GM18951 (cell line): ENCODE data around the gene TPSAB1.

ENCODE experiments used
- POLR2A ChIP-seq: IDR thresholded peaks from 4 replicates; pipeline ENCODE4 v1.6.1; 2011; ENCODE audit warnings: mild to moderate bottlenecking; ENCODE audit not compliant: insufficient read length, insufficient read depth; ENCODE audit errors: extremely low read depth
- in situ Hi-C: fragments of 300-500 bp; cut with MboI; formaldehyde crosslinking; loops from one replicate; pipeline ENCODE4 v1.12.0; 2022; ENCODE audit warnings: low sequenced_read_pairs, mixed read lengths, inconsistent platforms; ENCODE audit not compliant: unreplicated experiment

The TPSAB1 gene

GRCh38 chr16:1279081-1279944 lies 38.8 kb downstream of the TPSAB1 start:
- in situ Hi-C loops, result no loop called here
- no peak for TF ChIP-seq POLR2A

- in situ Hi-C loops, result no loop called here
- no peak for TF ChIP-seq POLR2A
Observed at GRCh38 chr16:1279945-1280589, 39.6 kb downstream of the TPSAB1 start.

GRCh38 chr16:1280783-1281182 lies 40.3 kb downstream of the TPSAB1 start:
- in situ Hi-C loops, result no loop called here
- TF ChIP-seq POLR2A, result no peak

- TF ChIP-seq POLR2A, result no peak
- in situ Hi-C loops, result no loop called here
Observed at GRCh38 chr16:1281517-1281916, 41.0 kb downstream of the TPSAB1 start.

GRCh38 chr16:1282324-1282973 lies 41.9 kb downstream of the TPSAB1 start:
- in situ Hi-C loops, result no loop called here
- no peak for TF ChIP-seq POLR2A

- TF ChIP-seq POLR2A, result no peak
- in situ Hi-C loops, result no loop called here
Observed at GRCh38 chr16:1283296-1283695, 42.8 kb downstream of the TPSAB1 start.

- in situ Hi-C loops, result no loop called here
- no peak for TF ChIP-seq POLR2A
Observed at GRCh38 chr16:1283996-1284616, 43.6 kb downstream of the TPSAB1 start.

- no peak for TF ChIP-seq POLR2A
- in situ Hi-C loops, result no loop called here
Observed at GRCh38 chr16:1285669-1286512, 45.4 kb downstream of the TPSAB1 start.

GRCh38 chr16:1286513-1287094 lies 46.1 kb downstream of the TPSAB1 start:
- no peak for TF ChIP-seq POLR2A

GRCh38 chr16:1287982-1288670 lies 47.6 kb downstream of the TPSAB1 start:
- in situ Hi-C loops, result no loop called here
- no peak for TF ChIP-seq POLR2A

More at GRCh38 chr16:1286513-1287094, 46.1 kb downstream of the TPSAB1 start:
- in situ Hi-C loops, result no loop called here

GRCh38 chr16:1288813-1289476 lies 48.4 kb downstream of the TPSAB1 start:
- no peak for TF ChIP-seq POLR2A
- in situ Hi-C loops, result no loop called here
